Measurements from ENCODE around the gene HMOX2. TPM values are rescaled to one million over a fixed set of nuclear protein-coding genes. Genes with fewer than 3 reads are reported as not detected.

The HMOX2 gene
- total and polyA plus RNA-seq, 2 donors (not counting 3 experiments of a cell fraction or from before 2014, with no cell fraction given) = 80.7 to 86.3 TPM

DNA sequence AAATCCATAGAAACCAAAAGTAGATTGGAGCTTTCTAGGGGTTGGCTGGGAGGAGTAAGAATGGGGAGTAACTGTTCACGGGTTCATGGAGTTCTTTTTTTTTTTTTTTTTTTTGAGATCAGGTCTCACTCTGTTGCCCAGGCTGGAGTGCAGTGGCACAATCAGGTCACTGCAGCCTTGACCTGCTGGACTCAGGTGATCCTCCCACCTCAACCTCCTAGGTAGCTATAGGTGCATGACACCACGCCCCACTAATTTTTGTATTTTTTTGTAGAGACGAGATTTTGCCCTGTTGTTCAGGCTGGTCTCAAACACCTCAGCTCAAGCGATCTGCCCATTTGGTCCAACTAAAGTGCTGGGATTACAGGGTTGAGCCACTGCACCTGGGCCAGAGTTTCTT lies 3.3 kb upstream of the HMOX2 start:
- Histone ChIP-seq H4K20me1 (replicated peaks; ENCODE audit: control insufficient read depth, extremely low read depth, insufficient read depth, low read length) (no peaks in the 10 kb centered on the region), H3K4me2 (ENCODE audit: insufficient read depth, low read length) (no peak overlapping the region), H3K27me3 (ENCODE audit: control insufficient read depth in 2 of 2, insufficient read depth in 2 of 2, low read length in 2 of 2) (no peaks in the 10 kb centered on the region), H3K4me3 (replicated peaks in 1 of 3; ENCODE audit: insufficient read depth in 1 of 3, low read depth in 1 of 3, low read length in 3 of 3) (no peak overlapping the region), H3K4me1 (ENCODE audit: control insufficient read depth, extremely low read depth, insufficient read depth, low read length) (peaks cover 7% of the 10 kb centered on the region), H3K9ac (replicated peaks; ENCODE audit: extremely low read depth, insufficient read depth, low read length) (no peak overlapping the region), H3K27ac (ENCODE audit: insufficient read depth, low read depth, low read length) (no peak overlapping the region), H3K9me3 (replicated peaks; ENCODE audit: control insufficient read depth, insufficient read depth, low read length) (no peaks in the 10 kb centered on the region), H3K36me3 (ENCODE audit: control insufficient read depth in 2 of 2, extremely low read depth in 1 of 2, insufficient read depth in 2 of 2, low read length in 2 of 2) (peaks cover 4 to 5% of the 10 kb centered on the region in 2 experiments), H2AFZ (ENCODE audit: low read depth, low read length) (no peak overlapping the region), H3K79me2 (ENCODE audit: control insufficient read depth, insufficient read depth, low read length) (peaks cover 7% of the 10 kb centered on the region), H3K9me1 (replicated peaks; ENCODE audit: control insufficient read depth, extremely low read depth, insufficient read depth, low read length) (no peaks in the 10 kb centered on the region)
- BruUV-seq (replicated peaks) = no TSS peak
- FAIRE-seq (no peak), DNase-seq (ENCODE audit: low read depth, low spot score) (no peak)
- intact Hi-C loops (cut with micrococcal nuclease) (no loop called here), dilution Hi-C loops (cut with MboI; ENCODE audit: extremely low pct_ligation_motif_present, low sequenced_read_pairs) (no loop called here)
- CTCF ChIA-PET = no interaction called here
- TF ChIP-seq, protein P1, sequence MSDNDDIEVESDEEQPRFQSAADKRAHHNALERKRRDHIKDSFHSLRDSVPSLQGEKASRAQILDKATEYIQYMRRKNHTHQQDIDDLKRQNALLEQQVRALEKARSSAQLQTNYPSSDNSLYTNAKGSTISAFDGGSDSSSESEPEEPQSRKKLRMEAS (IDR thresholded peaks at IDR 0.05; ENCODE audit: insufficient read depth, insufficient read length) = no peak
- no peak for TF ChIP-seq POLR2A (IDR thresholded peaks at IDR 0.05; ENCODE audit: low read depth, low read length)
- TF ChIP-seq POLR2AphosphoS5 (IDR thresholded peaks at IDR 0.05; ENCODE audit: insufficient read depth, low read depth, low read length) = no peak
- TF ChIP-seq FOS (IDR thresholded peaks at IDR 0.05; ENCODE audit: borderline replicate concordance, insufficient read depth, low read length) = no peak
- TF ChIP-seq, protein P2, sequence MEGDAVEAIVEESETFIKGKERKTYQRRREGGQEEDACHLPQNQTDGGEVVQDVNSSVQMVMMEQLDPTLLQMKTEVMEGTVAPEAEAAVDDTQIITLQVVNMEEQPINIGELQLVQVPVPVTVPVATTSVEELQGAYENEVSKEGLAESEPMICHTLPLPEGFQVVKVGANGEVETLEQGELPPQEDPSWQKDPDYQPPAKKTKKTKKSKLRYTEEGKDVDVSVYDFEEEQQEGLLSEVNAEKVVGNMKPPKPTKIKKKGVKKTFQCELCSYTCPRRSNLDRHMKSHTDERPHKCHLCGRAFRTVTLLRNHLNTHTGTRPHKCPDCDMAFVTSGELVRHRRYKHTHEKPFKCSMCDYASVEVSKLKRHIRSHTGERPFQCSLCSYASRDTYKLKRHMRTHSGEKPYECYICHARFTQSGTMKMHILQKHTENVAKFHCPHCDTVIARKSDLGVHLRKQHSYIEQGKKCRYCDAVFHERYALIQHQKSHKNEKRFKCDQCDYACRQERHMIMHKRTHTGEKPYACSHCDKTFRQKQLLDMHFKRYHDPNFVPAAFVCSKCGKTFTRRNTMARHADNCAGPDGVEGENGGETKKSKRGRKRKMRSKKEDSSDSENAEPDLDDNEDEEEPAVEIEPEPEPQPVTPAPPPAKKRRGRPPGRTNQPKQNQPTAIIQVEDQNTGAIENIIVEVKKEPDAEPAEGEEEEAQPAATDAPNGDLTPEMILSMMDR (IDR thresholded peaks at IDR 0.05; ENCODE audit: extremely low read depth in 1 of 2, insufficient read depth in 1 of 2, low read depth in 1 of 2, low read length in 2 of 2) = no peak
- no peak for TF ChIP-seq JUN (IDR thresholded peaks at IDR 0.05; ENCODE audit: borderline replicate concordance, insufficient read depth, insufficient read length, low read depth)
- TF ChIP-seq MYC (IDR thresholded peaks at IDR 0.05; ENCODE audit: low read depth, low read length) = no peak
- TF ChIP-seq GATA2 (IDR thresholded peaks at IDR 0.05; ENCODE audit: insufficient read depth, insufficient read length, low read depth, low read length) = no peak
- no peak for TF ChIP-seq EZH2 (IDR thresholded peaks at IDR 0.05; ENCODE audit: borderline replicate concordance, low read depth, low read length, severe bottlenecking)
- POLR2A ChIA-PET = interaction anchor here (0.7 kb wide), 1 partner anchor 188 kb away, joined by 6 read pairs; no protein-coding TSS in a partner anchor

Data from endothelial cell of umbilical vein (primary cell).